Measurements from ENCODE around the gene PCDH9. TPM values are rescaled to one million over a fixed set of nuclear protein-coding genes. Genes with fewer than 3 reads are reported as not detected.

Gene PCDH9
- total and polyA plus RNA-seq, 8 donors = 0.46 to 3.8 (median 1.5) TPM

GRCh38 chr13:67273001-67273400 is 42.9 kb upstream of the PCDH9 start:
- H3K9me3 ChIP-seq = no peaks in the 10 kb centered on the region
- DNase-seq (no peak), ATAC-seq (no peak), FAIRE-seq (no peak)
- 60 to 78% methylated on average over 1 of the region's 1 CpG for WGBS, 2 donors
- no peak for TF ChIP-seq CTCF (IDR thresholded peaks at IDR 0.05)
- H3K27me3 ChIP-seq = no peaks in the 10 kb centered on the region
- H3K27ac ChIP-seq = no peak overlapping the region
- no peak overlapping the region for H3K4me3 ChIP-seq
- H3K36me3 ChIP-seq = no peaks in the 10 kb centered on the region
- no peaks in the 10 kb centered on the region for H3K4me1 ChIP-seq
- intact Hi-C loops (cut with DNase I) = no loop called here

- no peak for FAIRE-seq
- no peak overlapping the region for H3K27ac ChIP-seq
- H3K4me1 ChIP-seq = no peaks in the 10 kb centered on the region
- H3K36me3 ChIP-seq = no peaks in the 10 kb centered on the region
- WGBS, 2 donors = 85 to 87% methylated on average over 4 of the region's 4 CpGs
- no peak overlapping the region for H3K4me3 ChIP-seq
- H3K27me3 ChIP-seq = no peaks in the 10 kb centered on the region
- TF ChIP-seq CTCF (IDR thresholded peaks at IDR 0.05) = no peak
- no peaks in the 10 kb centered on the region for H3K9me3 ChIP-seq
- no peak for DNase-seq
- ATAC-seq = no peak
- intact Hi-C loops (cut with DNase I) = no loop called here
Observed at GRCh38 chr13:67267136-67267535, 37.0 kb upstream of the PCDH9 start.

- H3K4me3 ChIP-seq = no peak overlapping the region
- WGBS, 2 donors = 62 to 80% methylated on average over 5 of the region's 5 CpGs
- H3K9me3 ChIP-seq = no peaks in the 10 kb centered on the region
- no peak for DNase-seq
- no peak for FAIRE-seq
- no peaks in the 10 kb centered on the region for H3K4me1 ChIP-seq
- no peak overlapping the region for H3K27ac ChIP-seq
- no peak for TF ChIP-seq CTCF (IDR thresholded peaks at IDR 0.05)
- intact Hi-C loops (cut with DNase I) = no loop called here
- no peaks in the 10 kb centered on the region for H3K27me3 ChIP-seq
- no peak for ATAC-seq
- H3K36me3 ChIP-seq = no peaks in the 10 kb centered on the region
Observed at GRCh38 chr13:67259208-67259607, 29.1 kb upstream of the PCDH9 start.

GRCh38 chr13:67258482-67258881 is 28.3 kb upstream of the PCDH9 start:
- no peaks in the 10 kb centered on the region for H3K4me1 ChIP-seq
- intact Hi-C loops (cut with DNase I) = no loop called here
- no peak for FAIRE-seq
- H3K9me3 ChIP-seq = no peaks in the 10 kb centered on the region
- no peak overlapping the region for H3K4me3 ChIP-seq
- no peaks in the 10 kb centered on the region for H3K27me3 ChIP-seq
- no peak for ATAC-seq
- DNase-seq = no peak
- 61 to 77% methylated on average over 1 of the region's 1 CpG for WGBS, 2 donors
- no peaks in the 10 kb centered on the region for H3K36me3 ChIP-seq
- no peak overlapping the region for H3K27ac ChIP-seq
- TF ChIP-seq CTCF (IDR thresholded peaks at IDR 0.05) = no peak

- Histone ChIP-seq H3K4me3 (no peak overlapping the region), H3K4me1 (no peaks in the 10 kb centered on the region), H3K36me3 (no peaks in the 10 kb centered on the region), H3K27me3 (peaks cover 0 to 10% (median 0%) of the 10 kb centered on the region in 4 donors), H3K9me3 (peaks cover 0 to 3% (median 0%) of the 10 kb centered on the region in 4 donors), H3K27ac (no peak overlapping the region)
- TF ChIP-seq CTCF (IDR thresholded peaks at IDR 0.05) = no peak
- no peak for FAIRE-seq
- intact Hi-C loops (cut with DNase I) = no loop called here
- no peak for ATAC-seq
- no peak for DNase-seq
Observed at GRCh38 chr13:67238861-67239260, 8.7 kb upstream of the PCDH9 start.
